ENCODE results near the gene DPP10.
"Not testable (repeated sequence)": the region's sequence is repeated elsewhere in the genome, so short reads cannot be mapped to it uniquely, and the experiment has no call there.

DNA sequence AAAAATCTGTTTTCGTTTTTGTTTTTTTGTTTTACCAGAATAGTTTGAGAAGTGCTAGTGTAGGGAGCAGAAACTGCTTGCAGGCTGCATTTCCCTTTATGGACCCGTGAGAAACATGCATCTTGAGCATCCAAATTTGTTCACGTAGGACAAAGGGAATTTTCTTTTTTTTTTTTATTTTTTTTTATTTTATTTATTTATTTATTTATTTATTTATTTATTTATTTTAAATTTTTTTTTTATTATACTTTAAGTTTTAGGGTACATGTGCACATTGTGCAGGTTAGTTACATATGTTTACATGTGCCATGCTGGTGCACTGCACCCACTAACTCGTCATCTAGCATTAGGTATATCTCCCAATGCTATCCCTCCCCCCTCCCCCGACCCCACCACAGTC lies 305.7 kb downstream of the DPP10 start:
- TF ChIP-seq, protein P1, sequence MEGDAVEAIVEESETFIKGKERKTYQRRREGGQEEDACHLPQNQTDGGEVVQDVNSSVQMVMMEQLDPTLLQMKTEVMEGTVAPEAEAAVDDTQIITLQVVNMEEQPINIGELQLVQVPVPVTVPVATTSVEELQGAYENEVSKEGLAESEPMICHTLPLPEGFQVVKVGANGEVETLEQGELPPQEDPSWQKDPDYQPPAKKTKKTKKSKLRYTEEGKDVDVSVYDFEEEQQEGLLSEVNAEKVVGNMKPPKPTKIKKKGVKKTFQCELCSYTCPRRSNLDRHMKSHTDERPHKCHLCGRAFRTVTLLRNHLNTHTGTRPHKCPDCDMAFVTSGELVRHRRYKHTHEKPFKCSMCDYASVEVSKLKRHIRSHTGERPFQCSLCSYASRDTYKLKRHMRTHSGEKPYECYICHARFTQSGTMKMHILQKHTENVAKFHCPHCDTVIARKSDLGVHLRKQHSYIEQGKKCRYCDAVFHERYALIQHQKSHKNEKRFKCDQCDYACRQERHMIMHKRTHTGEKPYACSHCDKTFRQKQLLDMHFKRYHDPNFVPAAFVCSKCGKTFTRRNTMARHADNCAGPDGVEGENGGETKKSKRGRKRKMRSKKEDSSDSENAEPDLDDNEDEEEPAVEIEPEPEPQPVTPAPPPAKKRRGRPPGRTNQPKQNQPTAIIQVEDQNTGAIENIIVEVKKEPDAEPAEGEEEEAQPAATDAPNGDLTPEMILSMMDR (IDR thresholded peaks at IDR 0.05; ENCODE audit: insufficient read depth, low read depth, low read length), result not testable (repeated sequence)
- not testable (repeated sequence) for TF ChIP-seq EZH2 (IDR thresholded peaks at IDR 0.05; ENCODE audit: insufficient read depth, low read length)
